ENCODE data around the gene SPECC1. TPM values are rescaled to one million over a fixed set of nuclear protein-coding genes. Genes with fewer than 3 reads are reported as not detected.
A peak's percentile ranks its signal among the peaks of the same experiment; 100 is the strongest.

SPECC1 gene
- total and polyA plus RNA-seq, 3 donors from 2014 or later, result 78.6 to 160 (median 148) TPM

GRCh38 chr17:20216853-20217252 lies 207.7 kb downstream of the SPECC1 start:
- DNase-seq, result no peak
- Histone ChIP-seq H3K9me3 (no peaks in the 10 kb centered on the region), H3K4me1 (peaks cover 8% of the 10 kb centered on the region), H3K4me3 (no peak overlapping the region), H3K27ac (no peak overlapping the region), H3K27me3 (no peaks in the 10 kb centered on the region), H3K36me3 (ENCODE audit: low read depth, missing control alignments) (no peaks in the 10 kb centered on the region)
- TF ChIP-seq CTCF (IDR thresholded peaks at IDR 0.05), result no peak
- no peak for TF ChIP-seq POLR2A (IDR thresholded peaks at IDR 0.05)
- 77 to 79% methylated on average over 3 of the region's 3 CpGs for WGBS, 2 donors
- intact Hi-C loops (cut with DNase I; ENCODE audit: low total_unique reads), result no loop called here

- TF ChIP-seq CTCF (IDR thresholded peaks at IDR 0.05) (no peak), POLR2A (IDR thresholded peaks at IDR 0.05) (no peak)
- Histone ChIP-seq H3K4me1 (peaks cover 8% of the 10 kb centered on the region), H3K27ac (no peak overlapping the region), H3K9me3 (no peaks in the 10 kb centered on the region), H3K27me3 (no peaks in the 10 kb centered on the region), H3K4me3 (no peak overlapping the region), H3K36me3 (ENCODE audit: low read depth, missing control alignments) (no peaks in the 10 kb centered on the region)
- WGBS, 2 donors, result 93 to 94% methylated on average over 4 of the region's 4 CpGs
- intact Hi-C loops (cut with DNase I; ENCODE audit: low total_unique reads), result no loop called here
- no peak for DNase-seq
Measured at GRCh38 chr17:20217677-20218076, 208.5 kb downstream of the SPECC1 start.

GRCh38 chr17:20218272-20218671 lies 209.1 kb downstream of the SPECC1 start:
- WGBS, 2 donors, result 83 to 86% methylated on average over 3 of the region's 3 CpGs
- no peaks in the 10 kb centered on the region for H3K9me3 ChIP-seq
- no peaks in the 10 kb centered on the region for H3K36me3 ChIP-seq (ENCODE audit: low read depth, missing control alignments)
- H3K27me3 ChIP-seq, result no peaks in the 10 kb centered on the region
- no peak overlapping the region for H3K27ac ChIP-seq
- DNase-seq, result no peak
- TF ChIP-seq POLR2A (IDR thresholded peaks at IDR 0.05) (no peak), CTCF (IDR thresholded peaks at IDR 0.05) (no peak)
- no peak overlapping the region for H3K4me3 ChIP-seq
- intact Hi-C loops (cut with DNase I; ENCODE audit: low total_unique reads), result no loop called here
- peaks cover 8% of the 10 kb centered on the region for H3K4me1 ChIP-seq

- Histone ChIP-seq H3K4me1 (peaks cover 16% of the 10 kb centered on the region), H3K9me3 (no peaks in the 10 kb centered on the region), H3K36me3 (ENCODE audit: low read depth, missing control alignments) (no peaks in the 10 kb centered on the region), H3K27ac (peak overlapping the region in 1 of 2 donors; percentile 24), H3K27me3 (no peaks in the 10 kb centered on the region), H3K4me3 (no peak overlapping the region)
- intact Hi-C loops (cut with DNase I; ENCODE audit: low total_unique reads), result no loop called here
- WGBS, 2 donors, result 83 to 94% methylated on average over 2 to 3 of the region's 3 CpGs
- DNase-seq, result no peak
- no peak for TF ChIP-seq POLR2A (IDR thresholded peaks at IDR 0.05)
- TF ChIP-seq CTCF (IDR thresholded peaks at IDR 0.05), result no peak
Measured at GRCh38 chr17:20223808-20224328, 214.7 kb downstream of the SPECC1 start.

- Histone ChIP-seq H3K9me3 (no peaks in the 10 kb centered on the region), H3K4me3 (no peak overlapping the region), H3K4me1 (peaks cover 16% of the 10 kb centered on the region), H3K36me3 (ENCODE audit: low read depth, missing control alignments) (no peaks in the 10 kb centered on the region), H3K27me3 (no peaks in the 10 kb centered on the region), H3K27ac (peak overlapping the region in 1 of 2 donors; percentile 24)
- 57 to 81% methylated on average over 2 to 3 of the region's 3 CpGs for WGBS, 2 donors
- no peak for DNase-seq
- intact Hi-C loops (cut with DNase I; ENCODE audit: low total_unique reads), result no loop called here
- TF ChIP-seq POLR2A (IDR thresholded peaks at IDR 0.05) (no peak), CTCF (IDR thresholded peaks at IDR 0.05) (no peak)
Measured at GRCh38 chr17:20224379-20224778, 215.2 kb downstream of the SPECC1 start.
